HepG2 (cell line): ENCODE measurements around the gene GRM1. TPM values are rescaled to one million over a fixed set of nuclear protein-coding genes. Genes with fewer than 3 reads are reported as not detected.

Experiments used
- ATAC-seq: fragments of 200-7000 bp; cut with Tn5 transposase; 3 replicates; pipeline ENCODE4 v1.9.1; 2020; ENCODE audit warnings: mild to moderate bottlenecking, moderate library complexity
- BruUV-seq: library from RNA; stranded (reverse); fragments of 400-500 nt; replicated peaks from 2 replicates; lab custom pipeline; 2021; lab: Mats Ljungman, UMichigan
- CTCF ChIA-PET: fragments of 300-600 bp; formaldehyde crosslinking; extraction: SDS; loops from one replicate; lab custom pipeline; 2021; ENCODE audit warnings: low total read pairs, inconsistent platforms, low intra/inter-chr PET ratio; lab: Yijun Ruan, JAX
- POLR2A ChIA-PET: fragments of 350-600 bp; sonication (Branson Sonifier 250); formaldehyde crosslinking; loops from one replicate; lab custom pipeline; 2020; ENCODE audit warnings: antibody characterized with exemption, inconsistent platforms; lab: Yijun Ruan, JAX
- DNase-seq: peaks from one replicate; pipeline ENCODE4 v3.0.0-alpha.2; 2015; ENCODE audit warnings: low spot score
- FAIRE-seq: peaks from 3 replicates; lab custom pipeline; 2011; peaks lifted over from hg19 to GRCh38; lab: Jason Lieb, UNC
- H2AFZ ChIP-seq: one replicate; pipeline ENCODE4 v1.6.1; 2011; ENCODE audit warnings: low read length, inconsistent platforms
- H3K27ac ChIP-seq: fragments of 300-600 bp; 3 replicates; pipeline ENCODE4 v1.8.0; 2011; ENCODE audit warnings: mixed run types, mild to moderate bottlenecking, mixed read lengths, low read length, inconsistent platforms; ENCODE audit not compliant: insufficient read depth; ENCODE audit errors: extremely low read length
- H3K27me3 ChIP-seq, 2 experiments: fragments of 200-600 bp in 1 of 2; 2 replicates in 1 of 2; 3 replicates in 1 of 2; pipeline versions ENCODE4 v1.6.0 to v1.8.0; 2011; ENCODE audit warnings: low read length in 2 of 2, mild to moderate bottlenecking in 2 of 2, moderate library complexity in 2 of 2, inconsistent platforms in 1 of 2; ENCODE audit not compliant: insufficient read depth in 2 of 2, control insufficient read depth in 1 of 2
- H3K36me3 ChIP-seq, 2 experiments: fragments of 200-600 bp in 1 of 2; replicated peaks in 1 of 2; 2 replicates in 1 of 2; 3 replicates in 1 of 2; pipeline versions ENCODE4 v1.5.1 to v1.8.0; 2011; ENCODE audit warnings: low read length in 2 of 2, inconsistent platforms in 1 of 2; ENCODE audit not compliant: insufficient read depth in 2 of 2, control insufficient read depth in 1 of 2
- H3K4me1 ChIP-seq: 2 replicates; pipeline ENCODE4 v1.5.1; 2012; ENCODE audit warnings: low read length, inconsistent platforms; ENCODE audit not compliant: insufficient read depth
- H3K4me2 ChIP-seq: 2 replicates; pipeline ENCODE4 v1.6.0; 2011; ENCODE audit warnings: low read depth, low read length, inconsistent platforms
- H3K4me3 ChIP-seq, 3 experiments: fragments of 200-600 bp in 1 of 3; sonication (generic), shearing (Covaris generic) in 1 of 3; replicated peaks in 1 of 3; 2 replicates each; pipeline ENCODE4 v1.5.1; 2011 to 2016; ENCODE audit warnings: low read length in 3 of 3, inconsistent platforms in 2 of 3, low read depth in 2 of 3, mild to moderate bottlenecking in 2 of 3, control low read depth in 1 of 3, mixed read lengths in 1 of 3; ENCODE audit not compliant: insufficient read depth in 1 of 3
- H3K79me2 ChIP-seq: one replicate; pipeline ENCODE4 v1.6.1; 2011; ENCODE audit warnings: low read length, inconsistent platforms; ENCODE audit not compliant: insufficient read depth
- H3K9ac ChIP-seq: 2 replicates; pipeline ENCODE4 v1.6.0; 2011; ENCODE audit warnings: mild to moderate bottlenecking, low read depth, low read length, inconsistent platforms; ENCODE audit not compliant: insufficient read depth
- H3K9me3 ChIP-seq: 2 replicates; pipeline ENCODE4 v1.5.1; 2012; ENCODE audit warnings: mild to moderate bottlenecking, low read length
- H4K20me1 ChIP-seq: 2 replicates; pipeline ENCODE4 v1.6.0; 2011; ENCODE audit warnings: inconsistent platforms, mild to moderate bottlenecking, low read length, moderate library complexity; ENCODE audit not compliant: insufficient read depth
- ETS1 ChIP-seq: sonication (generic); formaldehyde crosslinking; IDR thresholded peaks from 2 replicates; pipeline ENCODE4 v1.4.0; 2020; ENCODE audit warnings: missing genetic modification reagents
- KLF11 ChIP-seq: IDR thresholded peaks from 2 replicates; pipeline ENCODE4 v1.6.1; 2016; ENCODE audit warnings: missing compliant biosample characterization
- NFE2L1 ChIP-seq: sonication (generic); formaldehyde crosslinking; IDR thresholded peaks from 2 replicates; pipeline ENCODE4 v1.4.0; 2020; ENCODE audit warnings: missing genetic modification reagents, mild to moderate bottlenecking, borderline replicate concordance
- RFX3 ChIP-seq: IDR thresholded peaks from 2 replicates; pipeline ENCODE4 v1.6.1; 2016; ENCODE audit warnings: missing biosample characterization, missing genetic modification reagents
- SMARCC2 ChIP-seq: fragments of 450-650 bp; IDR thresholded peaks from 2 replicates; pipeline ENCODE4 v1.6.1; 2017; ENCODE audit warnings: antibody characterized with exemption, mild to moderate bottlenecking
- TCF7L2 ChIP-seq: IDR thresholded peaks from 2 replicates; pipeline ENCODE4 v1.6.1; 2011; ENCODE audit warnings: mild to moderate bottlenecking, low read depth, low read length, moderate library complexity
- ZBTB39 ChIP-seq: sonication (generic); formaldehyde crosslinking; IDR thresholded peaks from 2 replicates; pipeline ENCODE4 v1.5.0; 2020; ENCODE audit warnings: missing genetic modification reagents
- ZNF232 ChIP-seq: sonication (generic); formaldehyde crosslinking; IDR thresholded peaks from 2 replicates; pipeline ENCODE4 v1.4.0; 2020; ENCODE audit warnings: missing genetic modification reagents, borderline replicate concordance
- ZNF468 ChIP-seq: sonication (generic); formaldehyde crosslinking; IDR thresholded peaks from 2 replicates; pipeline ENCODE4 v1.8.0; 2022; ENCODE audit warnings: mild to moderate bottlenecking, moderate library complexity, missing genetic modification reagents
- ZNF619 ChIP-seq: sonication (generic); formaldehyde crosslinking; IDR thresholded peaks from 2 replicates; pipeline ENCODE4 v1.4.0; 2020; ENCODE audit warnings: mild to moderate bottlenecking, missing genetic modification reagents
- ZNF816 ChIP-seq: sonication (generic); formaldehyde crosslinking; IDR thresholded peaks from 2 replicates; pipeline ENCODE4 v1.8.0; 2022; ENCODE audit warnings: missing genetic modification reagents, mild to moderate bottlenecking, borderline replicate concordance
- WGBS: methylation state at CpG from one replicate; pipeline ENCODE4 v1.1.6; 2017; ENCODE audit warnings: low lambda C conversion rate; 5-methylcytosine and 5-hydroxymethylcytosine counted together
- in situ Hi-C: cut with HindIII; loops from 2 replicates; pipeline ENCODE4 v1.10.0; 2017; ENCODE audit warnings: low pct_unique_long_range_greater_than_20kb; ENCODE audit not compliant: extremely low pct_ligation_motif_present
- intact Hi-C: fragments of 100-400 bp; cut with micrococcal nuclease; formaldehyde crosslinking; loops from one replicate; pipeline ENCODE4 v1.10.0; 2022; ENCODE audit not compliant: unreplicated experiment
- polyA plus RNA-seq, 8 experiments: library from polyadenylated mRNA; depleted of rRNA in 3 of 8; stranded (reverse) in 7 of 8; unstranded in 1 of 8; fragments of >200 nt; fragmentation: Illumina TruSeq in 4 of 8; extraction: Trizol in 4 of 8; gene quantifications; 2 replicates each; pipeline versions ENCODE4 v1.2.1 to v1.2.3, GENCODE V29; 2011 to 2016; ENCODE audit warnings: low read depth in 4 of 8, missing spikeins in 1 of 8, mixed read lengths in 1 of 8; ENCODE audit not compliant: insufficient read depth in 1 of 8
- total RNA-seq, 5 experiments: library from RNA; depleted of rRNA; stranded (reverse); fragments of >200 nt; fragmentation: Illumina TruSeq; extraction: Trizol; gene quantifications; 2 replicates each; pipeline ENCODE4 v1.2.3, GENCODE V29; 2016; ENCODE audit warnings: low read depth in 1 of 5
- TF ChIP-seq, protein P1 (sequence below): sonication (generic); IDR thresholded peaks from 2 replicates; pipeline ENCODE4 v1.6.1; 2016; ENCODE audit warnings: low read depth, borderline replicate concordance
- TF ChIP-seq, protein P2 (sequence below), 2 experiments: IDR thresholded peaks; 2 replicates each; pipeline ENCODE4 v1.6.1; 2011 to 2012; ENCODE audit warnings: low read length in 2 of 2, borderline replicate concordance in 1 of 2, low read depth in 1 of 2, mild to moderate bottlenecking in 1 of 2, moderate library complexity in 1 of 2
- TF ChIP-seq, protein P3 (sequence below): sonication (generic); formaldehyde crosslinking; IDR thresholded peaks from 2 replicates; pipeline ENCODE4 v1.4.0; 2020; ENCODE audit warnings: missing genetic modification reagents

GRM1 gene
- total and polyA plus RNA-seq, 2 of the 13 experiments (the other 11 are each of a cell fraction or from before 2014, with no cell fraction given) = 0.09 TPM; not detected in 1

DNA sequence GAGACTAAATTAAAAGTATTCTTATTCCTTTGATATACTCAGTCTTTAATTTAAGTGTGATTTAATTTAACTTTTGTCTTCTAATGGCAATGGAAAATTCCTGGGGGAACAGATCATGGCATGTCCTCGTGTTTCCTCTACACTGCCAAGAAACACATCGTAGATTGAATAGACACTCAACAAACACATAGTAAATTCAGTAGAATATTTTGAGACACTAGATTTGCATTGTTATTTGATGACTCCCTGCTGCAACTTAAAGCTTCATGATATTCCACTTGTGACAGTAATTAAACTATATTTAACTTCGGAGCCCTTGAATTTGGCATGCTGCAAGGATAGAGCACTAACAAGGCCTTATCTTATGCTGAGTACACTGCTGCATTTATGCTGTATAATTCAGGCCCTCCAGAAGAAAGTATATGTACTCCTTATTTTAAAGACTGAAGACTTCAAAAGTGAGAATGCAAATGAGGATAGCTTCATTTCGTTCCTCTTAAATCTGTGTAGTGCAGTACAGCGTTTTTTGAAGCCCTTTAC, 84.3 kb downstream of the GRM1 start (continued):
- TF ChIP-seq TCF7L2 (no peak), NFE2L1 (CRISPR knock-in tag) (no peak), ZNF232 (CRISPR knock-in tag) (no peak)
- TF ChIP-seq, protein P1, sequence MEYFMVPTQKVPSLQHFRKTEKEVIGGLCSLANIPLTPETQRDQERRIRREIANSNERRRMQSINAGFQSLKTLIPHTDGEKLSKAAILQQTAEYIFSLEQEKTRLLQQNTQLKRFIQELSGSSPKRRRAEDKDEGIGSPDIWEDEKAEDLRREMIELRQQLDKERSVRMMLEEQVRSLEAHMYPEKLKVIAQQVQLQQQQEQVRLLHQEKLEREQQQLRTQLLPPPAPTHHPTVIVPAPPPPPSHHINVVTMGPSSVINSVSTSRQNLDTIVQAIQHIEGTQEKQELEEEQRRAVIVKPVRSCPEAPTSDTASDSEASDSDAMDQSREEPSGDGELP = no peak
- TF ChIP-seq, protein P2, sequence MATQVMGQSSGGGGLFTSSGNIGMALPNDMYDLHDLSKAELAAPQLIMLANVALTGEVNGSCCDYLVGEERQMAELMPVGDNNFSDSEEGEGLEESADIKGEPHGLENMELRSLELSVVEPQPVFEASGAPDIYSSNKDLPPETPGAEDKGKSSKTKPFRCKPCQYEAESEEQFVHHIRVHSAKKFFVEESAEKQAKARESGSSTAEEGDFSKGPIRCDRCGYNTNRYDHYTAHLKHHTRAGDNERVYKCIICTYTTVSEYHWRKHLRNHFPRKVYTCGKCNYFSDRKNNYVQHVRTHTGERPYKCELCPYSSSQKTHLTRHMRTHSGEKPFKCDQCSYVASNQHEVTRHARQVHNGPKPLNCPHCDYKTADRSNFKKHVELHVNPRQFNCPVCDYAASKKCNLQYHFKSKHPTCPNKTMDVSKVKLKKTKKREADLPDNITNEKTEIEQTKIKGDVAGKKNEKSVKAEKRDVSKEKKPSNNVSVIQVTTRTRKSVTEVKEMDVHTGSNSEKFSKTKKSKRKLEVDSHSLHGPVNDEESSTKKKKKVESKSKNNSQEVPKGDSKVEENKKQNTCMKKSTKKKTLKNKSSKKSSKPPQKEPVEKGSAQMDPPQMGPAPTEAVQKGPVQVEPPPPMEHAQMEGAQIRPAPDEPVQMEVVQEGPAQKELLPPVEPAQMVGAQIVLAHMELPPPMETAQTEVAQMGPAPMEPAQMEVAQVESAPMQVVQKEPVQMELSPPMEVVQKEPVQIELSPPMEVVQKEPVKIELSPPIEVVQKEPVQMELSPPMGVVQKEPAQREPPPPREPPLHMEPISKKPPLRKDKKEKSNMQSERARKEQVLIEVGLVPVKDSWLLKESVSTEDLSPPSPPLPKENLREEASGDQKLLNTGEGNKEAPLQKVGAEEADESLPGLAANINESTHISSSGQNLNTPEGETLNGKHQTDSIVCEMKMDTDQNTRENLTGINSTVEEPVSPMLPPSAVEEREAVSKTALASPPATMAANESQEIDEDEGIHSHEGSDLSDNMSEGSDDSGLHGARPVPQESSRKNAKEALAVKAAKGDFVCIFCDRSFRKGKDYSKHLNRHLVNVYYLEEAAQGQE (IDR thresholded peaks at IDR 0.05; ENCODE audit: borderline replicate concordance in 1 of 2, low read depth in 1 of 2, low read length in 2 of 2) = no peak

DNA sequence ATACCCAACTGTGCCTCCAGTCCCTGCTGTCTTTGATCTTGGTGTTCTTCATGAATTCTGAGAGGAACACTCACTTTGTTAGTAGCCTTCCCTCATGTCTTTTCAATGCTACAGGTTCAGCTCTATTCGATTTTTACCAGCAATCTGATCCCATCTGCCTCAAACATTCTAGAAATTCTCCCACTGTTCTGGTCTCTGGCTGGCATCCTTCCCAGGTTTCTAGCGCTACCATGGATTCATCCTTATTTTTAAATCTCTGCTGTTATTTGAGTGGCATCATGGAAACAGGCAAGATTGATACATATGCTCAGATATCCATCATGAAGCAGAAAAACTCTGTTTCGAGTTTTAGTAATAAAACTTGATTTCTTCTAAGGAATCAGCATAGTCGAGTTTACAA, 94.8 kb downstream of the GRM1 start:
- Histone ChIP-seq H3K4me1 (no peaks in the 10 kb centered on the region), H2AFZ (no peak overlapping the region), H3K9me3 (no peaks in the 10 kb centered on the region), H3K9ac (no peak overlapping the region), H3K27me3 (no peaks in the 10 kb centered on the region), H3K4me2 (no peak overlapping the region), H3K27ac (no peak overlapping the region), H3K36me3 (no peaks in the 10 kb centered on the region), H4K20me1 (no peaks in the 10 kb centered on the region), H3K79me2 (no peaks in the 10 kb centered on the region), H3K4me3 (no peak overlapping the region)
- ChIA-PET CTCF (no interaction called here), POLR2A (no interaction called here)
- no TSS peak for BruUV-seq
- in situ Hi-C loops = no loop called here
- intact Hi-C loops = no loop called here
- DNase-seq = no peak
- ATAC-seq = no peak
- WGBS = 18% methylated on average over 4 of the region's 4 CpGs
- FAIRE-seq = no peak
- TF ChIP-seq SMARCC2 (no peak), ETS1 (CRISPR knock-in tag) (no peak), ZNF468 (CRISPR knock-in tag) (no peak), ZNF816 (CRISPR knock-in tag) (no peak), ZNF619 (no peak), ZBTB39 (CRISPR knock-in tag) (no peak), KLF11 (CRISPR knock-in tag) (no peak), RFX3 (CRISPR knock-in tag) (no peak)
- TF ChIP-seq, protein P3, sequence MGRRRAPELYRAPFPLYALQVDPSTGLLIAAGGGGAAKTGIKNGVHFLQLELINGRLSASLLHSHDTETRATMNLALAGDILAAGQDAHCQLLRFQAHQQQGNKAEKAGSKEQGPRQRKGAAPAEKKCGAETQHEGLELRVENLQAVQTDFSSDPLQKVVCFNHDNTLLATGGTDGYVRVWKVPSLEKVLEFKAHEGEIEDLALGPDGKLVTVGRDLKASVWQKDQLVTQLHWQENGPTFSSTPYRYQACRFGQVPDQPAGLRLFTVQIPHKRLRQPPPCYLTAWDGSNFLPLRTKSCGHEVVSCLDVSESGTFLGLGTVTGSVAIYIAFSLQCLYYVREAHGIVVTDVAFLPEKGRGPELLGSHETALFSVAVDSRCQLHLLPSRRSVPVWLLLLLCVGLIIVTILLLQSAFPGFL (CRISPR knock-in tag) = no peak
